Nephron progenitor cell (in vitro differentiated cells): ENCODE results near the gene UMAD1.
"Not testable (repeated sequence)": the region's sequence is repeated elsewhere in the genome, so short reads cannot be mapped to it uniquely, and the experiment has no call there.

Experiments
- DNase-seq: peaks from one replicate; pipeline ENCODE4 v3.0.0; 2021
- H3K27ac Mint-ChIP-seq: 2 replicates; pipeline ENCODE4 v1.8.0; 2021; ENCODE audit warnings: mild to moderate bottlenecking, moderate library complexity, mixed read lengths
- H3K27me3 Mint-ChIP-seq: 2 replicates; pipeline ENCODE4 v1.8.0; 2021; ENCODE audit warnings: mild to moderate bottlenecking, low read depth, mixed read lengths; ENCODE audit not compliant: poor library complexity
- H3K36me3 Mint-ChIP-seq: 2 replicates; pipeline ENCODE4 v1.8.0; 2021; ENCODE audit warnings: low read depth, mixed read lengths
- H3K4me1 Mint-ChIP-seq: 2 replicates; pipeline ENCODE4 v1.8.0; 2021; ENCODE audit warnings: mixed read lengths
- H3K4me3 Mint-ChIP-seq: 2 replicates; pipeline ENCODE4 v1.8.0; 2021; ENCODE audit warnings: mild to moderate bottlenecking, moderate library complexity, mixed read lengths
- H3K9me3 Mint-ChIP-seq: 2 replicates; pipeline ENCODE4 v1.8.0; 2021; ENCODE audit warnings: mild to moderate bottlenecking, moderate library complexity, mixed read lengths
- TF ChIP-seq, protein P1 (sequence below): fragments of 200-600 bp; sonication (generic); IDR thresholded peaks from 2 replicates; pipeline ENCODE4 v1.5.0; 2021; ENCODE audit warnings: antibody characterized with exemption

Gene UMAD1

DNA sequence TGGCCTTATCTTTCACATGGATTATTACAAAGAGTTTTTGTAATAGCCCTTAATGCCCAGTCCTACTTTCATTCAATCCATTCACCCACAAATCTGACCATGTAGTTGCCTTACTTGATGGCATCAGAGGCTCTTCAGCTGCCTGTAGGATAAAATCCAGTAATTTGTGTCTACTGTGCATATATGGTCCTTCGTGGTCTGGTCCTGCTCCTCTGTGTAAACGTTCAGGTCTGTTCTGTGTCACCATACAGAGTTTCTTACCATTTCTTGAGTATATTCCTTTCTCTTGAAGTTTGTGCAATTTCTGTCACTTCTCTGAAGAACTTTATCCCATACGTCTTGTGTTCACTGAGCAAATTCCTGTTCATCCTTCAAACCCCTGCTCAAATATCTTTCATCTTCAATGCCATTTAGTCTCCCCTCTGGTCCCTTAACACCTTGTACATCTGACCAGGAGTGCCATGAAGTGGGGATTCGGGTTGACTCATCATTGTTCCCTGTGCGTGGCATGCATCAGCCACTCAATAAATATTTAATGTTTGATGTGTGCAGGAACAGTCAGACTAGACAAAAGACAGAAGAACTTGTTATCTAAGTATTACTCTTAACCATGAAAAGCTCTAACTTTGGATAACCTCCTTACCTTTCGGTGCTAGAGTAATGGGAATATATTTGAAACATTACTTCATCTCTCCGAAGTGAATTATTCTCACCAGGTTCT lies 176.4 kb downstream of the UMAD1 start:
- Mint-ChIP-seq H3K9me3 (no peaks in the 10 kb centered on the region), H3K4me3 (no peak overlapping the region), H3K36me3 (no peaks in the 10 kb centered on the region), H3K4me1 (peaks cover 10% of the 10 kb centered on the region), H3K27ac (no peak overlapping the region), H3K27me3 (no peaks in the 10 kb centered on the region)
- DNase-seq, result no peak
- TF ChIP-seq, protein P1, sequence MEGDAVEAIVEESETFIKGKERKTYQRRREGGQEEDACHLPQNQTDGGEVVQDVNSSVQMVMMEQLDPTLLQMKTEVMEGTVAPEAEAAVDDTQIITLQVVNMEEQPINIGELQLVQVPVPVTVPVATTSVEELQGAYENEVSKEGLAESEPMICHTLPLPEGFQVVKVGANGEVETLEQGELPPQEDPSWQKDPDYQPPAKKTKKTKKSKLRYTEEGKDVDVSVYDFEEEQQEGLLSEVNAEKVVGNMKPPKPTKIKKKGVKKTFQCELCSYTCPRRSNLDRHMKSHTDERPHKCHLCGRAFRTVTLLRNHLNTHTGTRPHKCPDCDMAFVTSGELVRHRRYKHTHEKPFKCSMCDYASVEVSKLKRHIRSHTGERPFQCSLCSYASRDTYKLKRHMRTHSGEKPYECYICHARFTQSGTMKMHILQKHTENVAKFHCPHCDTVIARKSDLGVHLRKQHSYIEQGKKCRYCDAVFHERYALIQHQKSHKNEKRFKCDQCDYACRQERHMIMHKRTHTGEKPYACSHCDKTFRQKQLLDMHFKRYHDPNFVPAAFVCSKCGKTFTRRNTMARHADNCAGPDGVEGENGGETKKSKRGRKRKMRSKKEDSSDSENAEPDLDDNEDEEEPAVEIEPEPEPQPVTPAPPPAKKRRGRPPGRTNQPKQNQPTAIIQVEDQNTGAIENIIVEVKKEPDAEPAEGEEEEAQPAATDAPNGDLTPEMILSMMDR, result no peak

DNA sequence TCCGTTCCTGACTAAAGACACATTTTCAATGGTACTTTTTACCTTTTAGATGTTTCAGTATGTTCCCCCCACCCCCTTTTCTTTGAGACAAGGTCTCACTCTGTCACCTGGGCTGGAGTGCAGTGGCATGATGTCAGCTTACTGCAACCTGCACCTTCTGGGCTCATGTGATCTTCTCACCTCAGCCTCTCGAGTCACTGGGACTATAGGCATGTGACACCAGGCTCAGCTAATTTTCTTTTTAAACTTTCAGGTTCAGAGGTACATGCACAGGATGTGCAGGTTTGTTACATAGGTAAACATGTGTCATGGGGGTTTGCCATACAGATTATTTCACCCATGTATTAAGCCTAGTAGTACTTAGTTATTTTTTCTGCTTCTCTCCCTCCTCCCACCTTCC lies 177.2 kb downstream of the UMAD1 start:
- Mint-ChIP-seq H3K4me1 (peaks cover 10% of the 10 kb centered on the region), H3K27ac (no peak overlapping the region), H3K4me3 (no peak overlapping the region), H3K27me3 (no peaks in the 10 kb centered on the region), H3K36me3 (no peaks in the 10 kb centered on the region), H3K9me3 (no peaks in the 10 kb centered on the region)
- no peak for DNase-seq
- TF ChIP-seq, protein P1, result no peak

DNA sequence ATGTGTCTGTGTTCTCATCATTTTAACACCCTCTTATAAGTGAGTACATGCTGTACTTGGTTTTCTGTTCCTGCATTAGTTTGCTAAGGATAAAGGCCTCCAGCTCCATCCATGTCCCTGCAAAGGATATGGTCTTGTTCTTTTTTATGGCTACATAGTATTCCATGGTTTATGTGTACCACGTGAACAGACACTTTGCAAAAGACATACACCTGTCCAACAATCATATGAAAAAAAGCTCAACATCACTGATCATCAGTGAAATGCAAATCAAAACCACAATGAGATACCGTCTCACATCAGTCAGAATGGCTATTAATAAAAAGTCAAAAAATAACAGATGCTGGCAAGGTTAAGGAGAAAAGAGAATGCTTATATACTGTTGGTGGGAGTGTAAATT lies 177.6 kb downstream of the UMAD1 start:
- not testable (repeated sequence) for H3K4me3 Mint-ChIP-seq, H3K27me3 Mint-ChIP-seq, DNase-seq, H3K9me3 Mint-ChIP-seq, H3K36me3 Mint-ChIP-seq, H3K27ac Mint-ChIP-seq
- H3K4me1 Mint-ChIP-seq, result peaks cover 10% of the 10 kb centered on the region

DNA sequence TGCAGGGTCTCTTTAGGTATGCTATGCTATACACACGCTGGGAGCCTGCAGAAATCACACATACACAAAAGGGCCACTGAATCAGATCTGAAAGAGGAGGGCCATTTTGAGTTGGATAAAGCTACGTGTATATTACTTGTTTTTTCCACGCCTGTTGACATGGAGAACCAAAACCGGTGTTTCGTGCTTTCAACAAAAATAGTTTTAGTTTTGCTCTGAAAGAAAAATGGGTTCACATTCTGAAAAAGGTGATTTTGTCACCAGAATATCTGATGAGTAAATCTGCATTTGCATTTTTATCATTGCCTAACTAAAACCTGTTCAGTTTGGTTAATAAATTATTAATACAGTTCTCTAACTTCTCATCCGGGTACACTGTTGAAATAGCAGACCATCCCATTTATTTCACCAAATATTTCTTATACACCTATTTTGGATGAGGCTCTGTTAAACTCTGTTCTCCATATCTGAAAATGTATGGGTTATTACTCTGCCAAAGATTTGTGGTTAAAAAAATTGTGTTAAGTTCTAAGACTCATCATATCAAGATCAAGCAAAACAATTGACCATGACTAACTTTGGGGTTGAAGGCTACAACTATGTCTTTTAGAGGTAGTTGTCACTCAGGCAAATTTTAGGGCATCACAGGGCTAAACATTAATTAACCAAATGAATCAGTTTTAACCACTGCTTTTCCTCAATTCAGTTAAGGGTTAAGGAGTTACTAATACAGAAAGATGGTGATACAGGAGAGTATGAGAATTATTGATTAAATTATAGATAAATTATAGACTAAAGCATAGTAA lies 179.1 kb downstream of the UMAD1 start:
- Mint-ChIP-seq H3K36me3 (no peaks in the 10 kb centered on the region), H3K9me3 (no peaks in the 10 kb centered on the region), H3K27me3 (no peaks in the 10 kb centered on the region), H3K4me3 (no peak overlapping the region), H3K27ac (no peak overlapping the region), H3K4me1 (peaks cover 10% of the 10 kb centered on the region)
- TF ChIP-seq, protein P1, result no peak
- no peak for DNase-seq

DNA sequence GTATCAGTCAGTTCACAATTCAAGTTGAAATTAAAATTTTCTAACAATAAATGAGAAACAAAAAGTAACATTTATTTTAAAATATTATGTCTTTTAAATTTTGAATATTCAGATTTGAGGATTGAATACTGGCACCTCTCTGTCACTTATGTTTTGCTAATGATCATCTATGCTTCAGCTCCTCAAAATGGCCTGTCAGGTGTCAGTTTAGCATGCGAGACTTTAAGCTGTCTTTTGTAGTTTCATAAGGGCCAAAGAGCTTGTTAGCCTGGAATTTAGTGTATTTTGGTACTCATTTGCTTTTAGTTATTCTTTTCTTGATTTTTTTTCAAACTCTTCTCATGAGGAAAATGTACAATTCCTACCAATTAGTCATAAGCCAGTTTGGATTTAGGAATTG lies 179.9 kb downstream of the UMAD1 start:
- Mint-ChIP-seq H3K36me3 (peaks cover 5% of the 10 kb centered on the region), H3K4me3 (no peak overlapping the region), H3K27ac (no peak overlapping the region), H3K27me3 (no peaks in the 10 kb centered on the region), H3K9me3 (peaks cover 4% of the 10 kb centered on the region), H3K4me1 (peaks cover 10% of the 10 kb centered on the region)
- DNase-seq, result no peak
- TF ChIP-seq, protein P1, result no peak

DNA sequence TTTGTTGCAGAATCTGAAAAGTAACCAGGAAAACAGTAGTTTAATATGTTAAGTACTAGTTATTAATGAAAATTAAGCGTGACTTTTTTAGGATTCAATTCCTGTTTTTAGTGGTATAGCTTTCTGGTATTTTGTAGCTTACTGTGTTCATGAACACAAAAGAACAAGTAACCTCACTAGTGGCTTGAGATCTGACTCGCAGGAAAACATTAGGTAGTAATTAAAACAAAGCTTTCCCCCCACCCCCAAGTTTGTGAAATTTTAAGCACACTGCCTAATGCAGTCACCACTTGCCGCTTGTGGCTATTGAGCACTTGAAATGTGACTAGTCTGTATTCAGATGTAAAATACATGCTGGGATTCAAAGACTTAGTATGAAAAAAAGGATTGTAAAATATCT lies 180.4 kb downstream of the UMAD1 start:
- DNase-seq, result no peak
- Mint-ChIP-seq H3K27ac (no peak overlapping the region), H3K4me1 (peaks cover 10% of the 10 kb centered on the region), H3K27me3 (no peaks in the 10 kb centered on the region), H3K4me3 (no peak overlapping the region), H3K36me3 (peaks cover 6% of the 10 kb centered on the region), H3K9me3 (peaks cover 5% of the 10 kb centered on the region)
- TF ChIP-seq, protein P1, result no peak
